ENCODE data around the gene CCT6B.

- TF ChIP-seq POLR2A (IDR thresholded peaks at IDR 0.05; ENCODE audit: borderline replicate concordance, extremely low read depth, insufficient read depth, insufficient read length) (no peak), CTCF (IDR thresholded peaks at IDR 0.05 in 2 of 3, conservative IDR thresholded peaks at IDR 0.05 in 1 of 3; ENCODE audit: borderline replicate concordance in 1 of 3, insufficient read depth in 1 of 3, low read depth in 2 of 3, low read length in 2 of 3) (no peak), EGR1 (IDR thresholded peaks at IDR 0.05; ENCODE audit: low read depth) (no peak), REST (IDR thresholded peaks at IDR 0.05; ENCODE audit: low read depth) (no peak), FOSL1 (IDR thresholded peaks at IDR 0.05; ENCODE audit: low read depth) (no peak), TCF7L2 (IDR thresholded peaks at IDR 0.05; ENCODE audit: borderline replicate concordance, extremely low read depth, insufficient read depth, insufficient read length) (no peak), POLR2AphosphoS5 (IDR thresholded peaks at IDR 0.05; ENCODE audit: low read depth, low read length) (no peak), EZH2phosphoT487 (IDR thresholded peaks at IDR 0.05; ENCODE audit: borderline replicate concordance) (no peak), ZFX (IDR thresholded peaks at IDR 0.05) (no peak), SIN3A (IDR thresholded peaks at IDR 0.05; ENCODE audit: low read depth) (no peak)
Observed at GRCh38 chr17:34988644-34989043, 27.4 kb upstream of the CCT6B start.
